ENCODE results near the gene ERBB2. TPM values are rescaled to one million over a fixed set of nuclear protein-coding genes. Genes with fewer than 3 reads are reported as not detected.
A peak's percentile ranks its signal among the peaks of the same experiment; 100 is the strongest.

Gene ERBB2
- total and polyA plus RNA-seq, 2 of the 13 experiments (the other 11 are each of a cell fraction or from before 2014, with no cell fraction given) = 57.7 to 64.1 TPM

GRCh38 chr17:39687546-39688474 is 12.1 kb upstream of the ERBB2 start, which contains the start of gene PGAP3 (continued):
- TF ChIP-seq ZHX2 (IDR thresholded peaks at IDR 0.05; ENCODE audit: low read depth) = no peak
- TF ChIP-seq ZHX2 (CRISPR knock-in tag; IDR thresholded peaks at IDR 0.05; ENCODE audit: borderline replicate concordance) = peak; percentile 72; the same call in 1 of the 2 replicates
- peak; percentile 81 for TF ChIP-seq TFDP2 (CRISPR knock-in tag; IDR thresholded peaks at IDR 0.05)
- TF ChIP-seq GRHL1 (CRISPR knock-in tag; conservative IDR thresholded peaks at IDR 0.05) = no peak
- TF ChIP-seq ZSCAN31 (CRISPR knock-in tag; IDR thresholded peaks at IDR 0.05; ENCODE audit: low read depth) = peak; percentile 64
- TF ChIP-seq ZNF577 (CRISPR knock-in tag; IDR thresholded peaks at IDR 0.05; ENCODE audit: borderline replicate concordance, low read depth) = no peak
- TF ChIP-seq REL (CRISPR knock-in tag; conservative IDR thresholded peaks at IDR 0.05) = no peak
- no peak for TF ChIP-seq ARNT (IDR thresholded peaks at IDR 0.05)
- TF ChIP-seq GPN1 (CRISPR knock-in tag; IDR thresholded peaks at IDR 0.05; ENCODE audit: borderline replicate concordance) = no peak
- TF ChIP-seq PRDM10 (CRISPR knock-in tag; IDR thresholded peaks at IDR 0.05; ENCODE audit: low read depth) = peak; percentile 77; the same call in 1 of the 2 replicates
- no peak for TF ChIP-seq FUBP1 (CRISPR knock-in tag; IDR thresholded peaks at IDR 0.05; ENCODE audit: borderline replicate concordance)
- TF ChIP-seq ZNF160 (CRISPR knock-in tag; IDR thresholded peaks at IDR 0.05) = no peak
